ENCODE data around the gene GNB5. TPM values are rescaled to one million over a fixed set of nuclear protein-coding genes. Genes with fewer than 3 reads are reported as not detected.

The GNB5 gene
- total RNA-seq, 4 donors from 2014 or later = 12.2 to 24.0 (median 17.2) TPM

GRCh38 chr15:52164631-52165265 is 26.4 kb downstream of the GNB5 start:
- no peak for TF ChIP-seq CTCF (IDR thresholded peaks at IDR 0.05; ENCODE audit: low read depth)

- TF ChIP-seq CTCF (IDR thresholded peaks at IDR 0.05; ENCODE audit: low read depth) = no peak
Observed at GRCh38 chr15:52163321-52164190, 27.6 kb downstream of the GNB5 start.

- TF ChIP-seq CTCF (IDR thresholded peaks at IDR 0.05; ENCODE audit: low read depth) = no peak
Observed at GRCh38 chr15:52162876-52163275, 28.3 kb downstream of the GNB5 start.

- TF ChIP-seq CTCF (IDR thresholded peaks at IDR 0.05; ENCODE audit: low read depth) = no peak
Observed at GRCh38 chr15:52162260-52162659, 28.9 kb downstream of the GNB5 start.

- no peak for TF ChIP-seq CTCF (IDR thresholded peaks at IDR 0.05; ENCODE audit: low read depth)
Observed at GRCh38 chr15:52161406-52161966, 29.7 kb downstream of the GNB5 start.

GRCh38 chr15:52159645-52160044 is 31.5 kb downstream of the GNB5 start:
- TF ChIP-seq CTCF (IDR thresholded peaks at IDR 0.05; ENCODE audit: low read depth) = no peak

- no peak for TF ChIP-seq CTCF (IDR thresholded peaks at IDR 0.05; ENCODE audit: low read depth)
Observed at GRCh38 chr15:52158084-52158765, 33.0 kb downstream of the GNB5 start.

All from subcutaneous adipose tissue (tissue), 4 donors.